GM21717 (cell line): ENCODE data around the gene ANKRD33B.
"Not testable (repeated sequence)": the region's sequence is repeated elsewhere in the genome, so short reads cannot be mapped to it uniquely, and the experiment has no call there.

Source experiments
- ATAC-seq: cut with Tn5 transposase; IDR thresholded peaks from one replicate; pipeline ENCODE4 v1.9.1; 2021; ENCODE audit warnings: mild to moderate bottlenecking, moderate library complexity; ENCODE audit not compliant: unreplicated experiment

The ANKRD33B gene

GRCh38 chr5:10556289-10556807, 7.5 kb upstream of the ANKRD33B start:
- no peak for ATAC-seq

GRCh38 chr5:10556893-10557746, 6.8 kb upstream of the ANKRD33B start:
- no peak for ATAC-seq

- no peak for ATAC-seq
Observed at GRCh38 chr5:10559151-10559550, 4.7 kb upstream of the ANKRD33B start.

GRCh38 chr5:10559871-10560270, 4.0 kb upstream of the ANKRD33B start:
- ATAC-seq: no peak

GRCh38 chr5:10562201-10563109, 1.4 kb upstream of the ANKRD33B start:
- peak; percentile 31 for ATAC-seq

GRCh38 chr5:10563110-10563944, 543 bp upstream of the ANKRD33B start:
- ATAC-seq: peak; percentile 30

GRCh38 chr5:10564838-10565784, 1.2 kb downstream of the ANKRD33B start:
- ATAC-seq: no peak

- ATAC-seq: no peak
Observed at GRCh38 chr5:10565785-10566542, 2.1 kb downstream of the ANKRD33B start.

GRCh38 chr5:10566543-10567068, 2.7 kb downstream of the ANKRD33B start:
- ATAC-seq: no peak

- no peak for ATAC-seq
Observed at GRCh38 chr5:10567121-10567591, 3.3 kb downstream of the ANKRD33B start.

GRCh38 chr5:10567781-10568321, 4.0 kb downstream of the ANKRD33B start:
- ATAC-seq: no peak

GRCh38 chr5:10570540-10570939, 6.7 kb downstream of the ANKRD33B start:
- not testable (repeated sequence) for ATAC-seq

GRCh38 chr5:10572451-10572850, 8.6 kb downstream of the ANKRD33B start:
- no peak for ATAC-seq

GRCh38 chr5:10573487-10574145, 9.7 kb downstream of the ANKRD33B start:
- ATAC-seq: no peak

GRCh38 chr5:10574879-10575278, 11.0 kb downstream of the ANKRD33B start:
- not testable (repeated sequence) for ATAC-seq

- no peak for ATAC-seq
Observed at GRCh38 chr5:10576121-10576789, 12.4 kb downstream of the ANKRD33B start.

GRCh38 chr5:10576790-10577189, 12.9 kb downstream of the ANKRD33B start:
- no peak for ATAC-seq
